Hepatic stellate cell (primary cell): ENCODE results near the gene SUPT6H.

Experiments
- DNase-seq: peaks from one replicate; pipeline ENCODE4 v3.0.0; 2011; ENCODE audit warnings: low spot score

The SUPT6H gene

DNA sequence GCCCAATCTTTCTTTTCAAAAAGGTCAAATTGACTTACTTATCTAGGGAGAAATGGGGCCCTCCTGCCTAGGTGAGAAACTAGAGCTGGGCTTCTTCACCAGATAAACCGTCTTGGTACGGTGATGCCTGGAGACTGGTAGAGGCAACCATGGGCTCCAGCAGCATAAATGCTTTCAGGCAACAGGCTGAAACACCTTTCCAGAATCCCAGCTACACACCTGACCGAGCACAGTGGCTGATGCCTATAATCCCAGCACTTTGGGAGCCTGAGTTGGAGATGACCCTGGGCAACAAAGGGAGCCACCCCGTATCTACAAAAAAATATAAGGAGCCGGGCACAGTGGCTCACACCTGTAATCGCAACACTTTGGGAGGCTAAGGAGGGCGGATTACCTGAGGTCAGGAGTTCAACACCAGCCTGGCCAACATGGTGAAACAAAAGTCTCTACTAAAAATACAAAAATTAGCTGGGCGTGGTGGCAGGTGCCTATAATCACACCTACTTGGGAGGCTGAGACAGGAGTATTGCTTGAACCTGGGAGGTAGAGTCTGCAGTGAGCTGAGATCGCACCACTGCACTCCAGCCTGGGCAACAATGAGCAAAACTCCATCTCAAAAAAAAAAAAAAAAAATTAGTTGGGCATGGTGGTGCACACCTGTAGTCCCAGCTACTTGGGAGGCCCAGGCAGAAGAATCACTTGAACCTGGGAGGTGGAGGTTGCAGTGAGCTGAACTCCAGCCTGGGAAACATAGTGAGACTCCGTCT lies 89.8 kb downstream of the SUPT6H start:
- no peak for DNase-seq
